ENCODE results near the gene C2CD2L.
A peak's percentile ranks its signal among the peaks of the same experiment; 100 is the strongest.
"Not testable (repeated sequence)": the region's sequence is repeated elsewhere in the genome, so short reads cannot be mapped to it uniquely, and the experiment has no call there.

The C2CD2L gene

GRCh38 chr11:119153049-119153818 is 46.1 kb downstream of the C2CD2L start:
- DNase-seq, result no peak
- Mint-ChIP-seq H3K4me3 (no peak overlapping the region), H3K4me1 (ENCODE audit: low read depth in 2 of 2) (peaks cover 0 to 3% of the 10 kb centered on the region in 2 donors), H3K9me3 (no peaks in the 10 kb centered on the region), H3K36me3 (ENCODE audit: insufficient read depth) (no peaks in the 10 kb centered on the region), H3K27ac (no peak overlapping the region), H3K27me3 (peaks cover 33 to 74% of the 10 kb centered on the region in 2 donors)
- no peak for ATAC-seq (replicated peaks)

- DNase-seq (no peak), ATAC-seq (replicated peaks) (no peak)
- H3K36me3 Mint-ChIP-seq (ENCODE audit: insufficient read depth), result no peaks in the 10 kb centered on the region
- no peak overlapping the region for H3K4me3 Mint-ChIP-seq
- H3K9me3 Mint-ChIP-seq, result no peaks in the 10 kb centered on the region
- H3K27ac Mint-ChIP-seq, result no peak overlapping the region
- peaks cover 31 to 68% of the 10 kb centered on the region in 2 donors for H3K27me3 Mint-ChIP-seq
- H3K4me1 Mint-ChIP-seq (ENCODE audit: low read depth in 2 of 2), result peaks cover 0 to 2% of the 10 kb centered on the region in 2 donors
These were observed 47.0 kb downstream of the C2CD2L start for GRCh38 chr11:119154178-119154577.

- no peak for ATAC-seq (replicated peaks)
- Mint-ChIP-seq H3K4me3 (no peak overlapping the region), H3K4me1 (ENCODE audit: low read depth in 2 of 2) (no peaks in the 10 kb centered on the region), H3K27ac (peak overlapping the region in 1 of 2 donors; percentile 17), H3K27me3 (peaks cover 31 to 53% of the 10 kb centered on the region in 2 donors), H3K9me3 (no peaks in the 10 kb centered on the region), H3K36me3 (ENCODE audit: insufficient read depth) (no peaks in the 10 kb centered on the region)
- no peak for DNase-seq
These were observed 48.8 kb downstream of the C2CD2L start for GRCh38 chr11:119155733-119156492.

GRCh38 chr11:119156496-119156895 is 49.4 kb downstream of the C2CD2L start:
- no peaks in the 10 kb centered on the region for H3K9me3 Mint-ChIP-seq
- DNase-seq (no peak), ATAC-seq (replicated peaks) (no peak)
- H3K36me3 Mint-ChIP-seq (ENCODE audit: insufficient read depth), result no peaks in the 10 kb centered on the region
- no peak overlapping the region for H3K4me3 Mint-ChIP-seq
- no peaks in the 10 kb centered on the region for H3K4me1 Mint-ChIP-seq (ENCODE audit: low read depth in 2 of 2)
- H3K27ac Mint-ChIP-seq, result no peak overlapping the region
- H3K27me3 Mint-ChIP-seq, result peaks cover 31 to 47% of the 10 kb centered on the region in 2 donors

DNA sequence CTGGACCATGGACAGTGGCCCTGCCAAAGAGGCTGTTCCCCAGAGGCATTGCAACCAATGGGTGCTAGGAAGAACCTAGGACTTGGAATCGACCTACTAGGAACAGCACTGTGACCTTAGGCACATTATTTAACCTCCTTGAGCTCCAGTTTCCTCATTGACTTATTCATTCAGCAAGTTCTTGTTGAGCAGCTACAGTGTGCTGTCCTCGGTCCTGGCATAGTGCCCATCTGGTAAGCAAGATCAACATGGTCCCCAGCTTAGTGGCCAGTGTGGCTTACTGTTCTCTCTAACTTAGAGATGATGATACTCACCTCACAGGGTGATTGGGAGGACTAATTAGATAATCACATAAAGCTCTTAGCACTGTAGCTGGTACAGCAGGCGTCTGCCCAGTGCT is 49.9 kb downstream of the C2CD2L start:
- Mint-ChIP-seq H3K4me3 (no peak overlapping the region), H3K9me3 (no peaks in the 10 kb centered on the region), H3K27ac (no peak overlapping the region), H3K36me3 (ENCODE audit: insufficient read depth) (peaks cover 3% of the 10 kb centered on the region), H3K4me1 (ENCODE audit: low read depth in 2 of 2) (no peaks in the 10 kb centered on the region), H3K27me3 (peaks cover 31 to 41% of the 10 kb centered on the region in 2 donors)
- ATAC-seq (replicated peaks) (no peak), DNase-seq (no peak)

GRCh38 chr11:119158467-119158866 is 51.3 kb downstream of the C2CD2L start:
- no peaks in the 10 kb centered on the region for H3K4me1 Mint-ChIP-seq (ENCODE audit: low read depth in 2 of 2)
- H3K27ac Mint-ChIP-seq, result no peak overlapping the region
- H3K4me3 Mint-ChIP-seq, result no peak overlapping the region
- H3K27me3 Mint-ChIP-seq, result peaks cover 23 to 33% of the 10 kb centered on the region in 2 donors
- H3K36me3 Mint-ChIP-seq (ENCODE audit: insufficient read depth), result peaks cover 3% of the 10 kb centered on the region
- DNase-seq, result no peak
- no peaks in the 10 kb centered on the region for H3K9me3 Mint-ChIP-seq
- no peak for ATAC-seq (replicated peaks)

- no peak for DNase-seq
These were observed 53.0 kb downstream of the C2CD2L start for GRCh38 chr11:119160151-119160550.

DNA sequence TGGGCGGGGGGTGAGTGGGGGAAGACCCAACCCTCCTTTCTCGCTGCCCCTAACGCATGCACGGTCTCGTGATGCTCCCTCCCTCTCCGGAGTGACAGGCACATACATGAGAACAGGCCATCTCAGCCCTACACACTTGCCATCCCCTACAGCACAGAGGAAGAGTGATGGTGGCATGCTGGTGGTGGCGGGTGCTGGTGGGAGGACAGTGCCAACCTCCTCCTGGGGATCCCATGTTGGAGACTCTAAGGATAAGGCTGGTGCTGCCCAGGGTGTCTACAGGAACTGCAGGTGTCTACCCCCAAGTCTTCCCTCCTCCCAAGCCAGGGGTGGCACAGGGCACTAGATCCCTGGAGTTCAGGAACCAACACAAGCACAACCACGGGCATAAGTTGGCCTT is 54.7 kb downstream of the C2CD2L start:
- H3K4me3 Mint-ChIP-seq, result no peak overlapping the region
- peak overlapping the region in 1 of 2 donors; percentile 9 for H3K27ac Mint-ChIP-seq
- H3K27me3 Mint-ChIP-seq, result no peaks in the 10 kb centered on the region
- H3K36me3 Mint-ChIP-seq (ENCODE audit: insufficient read depth), result peaks cover 3% of the 10 kb centered on the region
- H3K9me3 Mint-ChIP-seq, result no peaks in the 10 kb centered on the region
- DNase-seq (no peak), ATAC-seq (replicated peaks) (no peak)
- no peaks in the 10 kb centered on the region for H3K4me1 Mint-ChIP-seq (ENCODE audit: low read depth in 2 of 2)

More at GRCh38 chr11:119160151-119160550, 53.0 kb downstream of the C2CD2L start:
- H3K27me3 Mint-ChIP-seq, result peaks cover 12 to 16% of the 10 kb centered on the region in 2 donors
- H3K36me3 Mint-ChIP-seq (ENCODE audit: insufficient read depth), result peaks cover 3% of the 10 kb centered on the region
- H3K4me1 Mint-ChIP-seq (ENCODE audit: low read depth in 2 of 2), result no peaks in the 10 kb centered on the region
- no peaks in the 10 kb centered on the region for H3K9me3 Mint-ChIP-seq
- ATAC-seq (replicated peaks), result no peak
- H3K4me3 Mint-ChIP-seq, result no peak overlapping the region
- H3K27ac Mint-ChIP-seq, result no peak overlapping the region

- Mint-ChIP-seq H3K27me3 (no peaks in the 10 kb centered on the region), H3K4me3 (no peak overlapping the region), H3K9me3 (no peaks in the 10 kb centered on the region), H3K27ac (no peak overlapping the region), H3K4me1 (ENCODE audit: low read depth in 2 of 2) (peaks cover 0 to 3% of the 10 kb centered on the region in 2 donors), H3K36me3 (ENCODE audit: insufficient read depth) (peaks cover 11% of the 10 kb centered on the region)
- no peak for DNase-seq
- no peak for ATAC-seq (replicated peaks)
These were observed 59.4 kb downstream of the C2CD2L start for GRCh38 chr11:119166368-119167076.

DNA sequence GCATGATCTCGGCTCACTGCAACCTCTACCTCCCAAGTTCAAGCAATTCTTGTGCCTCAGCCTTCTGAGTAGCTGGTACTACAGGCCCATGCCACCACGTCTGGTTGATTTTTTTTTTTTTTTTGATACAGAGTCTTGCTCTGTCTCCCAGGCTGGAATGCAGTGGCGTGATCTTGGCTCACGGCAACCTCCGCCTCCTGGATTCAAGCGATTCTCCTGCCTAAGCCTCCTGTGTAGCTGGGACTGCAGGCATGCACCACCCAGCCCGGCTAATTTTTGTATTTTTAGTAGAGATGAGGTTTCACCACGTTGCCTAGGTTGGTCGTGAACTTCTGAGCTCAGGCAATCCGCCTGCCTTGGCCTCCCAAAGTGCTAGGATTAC is 59.9 kb downstream of the C2CD2L start:
- not testable (repeated sequence) for H3K36me3 Mint-ChIP-seq (ENCODE audit: insufficient read depth); H3K4me1 Mint-ChIP-seq (ENCODE audit: low read depth in 2 of 2); DNase-seq; H3K4me3 Mint-ChIP-seq; H3K9me3 Mint-ChIP-seq; H3K27ac Mint-ChIP-seq; ATAC-seq (replicated peaks); H3K27me3 Mint-ChIP-seq

- Mint-ChIP-seq H3K4me3 (peak overlapping the region; percentile 87 to 89), H3K9me3 (no peaks in the 10 kb centered on the region), H3K36me3 (ENCODE audit: insufficient read depth) (peaks cover 8% of the 10 kb centered on the region), H3K27ac (peak overlapping the region; percentile 59 to 69), H3K27me3 (no peaks in the 10 kb centered on the region), H3K4me1 (ENCODE audit: low read depth in 2 of 2) (peaks cover 0 to 3% of the 10 kb centered on the region in 2 donors)
- ATAC-seq (replicated peaks) (no peak), DNase-seq (no peak)
These were observed 60.8 kb downstream of the C2CD2L start for GRCh38 chr11:119167933-119168332.

Measured in effector memory CD8-positive, alpha-beta T cell (primary cell).